Measurements from ENCODE around the gene ZNF718. TPM values are rescaled to one million over a fixed set of nuclear protein-coding genes. Genes with fewer than 3 reads are reported as not detected.
"Not testable (repeated sequence)": the region's sequence is repeated elsewhere in the genome, so short reads cannot be mapped to it uniquely, and the experiment has no call there.

Gene ZNF718
- total and polyA plus RNA-seq, 4 experiments from 2014 or later: 3.6 to 14.0 (median 9.0) TPM

DNA sequence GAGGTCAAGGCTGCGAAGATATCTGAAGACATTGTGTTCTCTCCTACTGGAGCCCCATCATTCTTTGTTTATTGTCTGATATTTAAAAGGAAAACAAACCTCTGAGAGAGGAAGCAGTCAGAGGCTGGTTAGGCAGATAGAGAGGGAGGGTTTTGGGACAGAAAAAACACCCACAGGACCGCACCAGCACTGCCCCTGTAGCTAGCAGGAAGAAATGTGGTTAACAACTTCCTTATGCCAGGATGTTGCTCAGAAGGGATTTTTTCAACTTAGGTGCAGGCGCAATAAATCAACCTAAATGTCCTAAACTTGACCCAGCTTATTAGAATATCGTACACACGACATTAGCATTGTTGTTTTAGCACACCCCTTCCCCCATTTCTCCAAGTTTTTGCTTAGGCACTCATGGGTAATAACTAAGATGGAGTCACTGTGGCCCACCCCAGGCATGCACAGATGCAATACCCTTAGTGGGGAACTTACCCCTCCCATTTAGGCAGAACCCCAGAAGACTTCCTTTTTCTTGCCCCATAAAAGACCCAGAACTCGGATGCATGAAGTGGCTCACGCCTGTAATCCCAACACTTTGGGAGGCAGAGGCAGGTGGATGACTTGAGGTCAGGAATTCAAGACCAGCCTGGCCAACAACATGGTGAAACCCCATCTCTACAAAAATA, 2.8 kb upstream of the ZNF718 start:
- Mint-ChIP-seq H3K9me3 (peaks cover 4 to 89% (median 60%) of the 10 kb centered on the region in 8 donors), H3K27ac (peak overlapping the region in 6 of 7 donors; percentile 53 to 87 (median 76)), H3K36me3 (peaks cover 31 to 46% of the 10 kb centered on the region in 2 donors), H3K27me3 (no peaks in the 10 kb centered on the region), H3K4me3 (peak overlapping the region; percentile 41 to 89 (median 73)), H3K4me1 (peaks cover 22 to 49% (median 39%) of the 10 kb centered on the region in 4 donors)
- CTCF ChIA-PET (ENCODE audit: partially characterized antibody): no interaction called here
- Histone ChIP-seq H3K27ac (ENCODE audit: low read depth, low read length) (no peak overlapping the region), H3K9me3 (ENCODE audit: control insufficient read depth in 1 of 2, low read length in 2 of 2) (peaks cover 3 to 4% of the 10 kb centered on the region in 2 donors), H3K4me3 (ENCODE audit: low read length in 2 of 2) (peak overlapping the region in 1 of 2 donors; percentile 7), H3K4me1 (ENCODE audit: insufficient read depth, low read length) (peaks cover 38% of the 10 kb centered on the region), H3K36me3 (ENCODE audit: insufficient read depth, low read length) (no peaks in the 10 kb centered on the region), H3K27me3 (ENCODE audit: insufficient read depth, low read length) (no peaks in the 10 kb centered on the region)
- POLR2A ChIA-PET (ENCODE audit: partially characterized antibody): interaction anchor here (0.6 kb wide), 1 partner anchor 13 kb away, joined by 3 read pairs; no protein-coding TSS in a partner anchor
- intact Hi-C loops (cut with micrococcal nuclease): loop anchor here (1.0 to 5.0 kb wide), 3 partner anchors 121 to 351 kb away; partner anchors contain the start of gene ZNF141
- DNase-seq: peak; percentile 33 to 70 (median 55)

DNA sequence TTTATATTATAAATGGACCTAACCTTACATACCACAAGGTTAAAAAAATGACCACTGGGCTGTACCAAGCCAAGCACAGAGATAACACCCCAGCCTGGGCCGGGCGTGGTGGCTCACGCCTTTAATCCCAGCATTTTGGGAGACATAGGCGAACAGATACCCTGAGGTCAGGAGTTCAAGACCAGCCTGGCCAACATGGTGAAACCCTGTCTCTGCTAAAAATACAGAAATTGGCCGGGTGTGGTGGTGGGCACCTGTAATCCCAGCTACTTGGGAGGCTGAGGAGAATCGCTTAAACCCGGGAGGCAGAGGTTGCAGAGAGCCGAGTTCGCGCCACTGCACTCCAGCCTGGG, 403 bp upstream of the ZNF718 start:
- not testable (repeated sequence) for DNase-seq; H3K9me3 ChIP-seq (ENCODE audit: control insufficient read depth in 1 of 2, low read length in 2 of 2); H3K36me3 ChIP-seq (ENCODE audit: insufficient read depth, low read length); H3K27me3 Mint-ChIP-seq; H3K27me3 ChIP-seq (ENCODE audit: insufficient read depth, low read length)
- H3K27ac Mint-ChIP-seq: peak overlapping the region; percentile 96 to 99 (median 97)
- Histone ChIP-seq H3K4me3 (ENCODE audit: low read length in 2 of 2) (peak overlapping the region in 1 of 2 donors; percentile 87), H3K27ac (ENCODE audit: low read depth, low read length) (peak overlapping the region; percentile 69), H3K4me1 (ENCODE audit: insufficient read depth, low read length) (peaks cover 38% of the 10 kb centered on the region)
- H3K4me3 Mint-ChIP-seq: peak overlapping the region; percentile 95 to 100 (median 98)
- intact Hi-C loops (cut with micrococcal nuclease): loop anchor here (5.0 kb wide), 2 partner anchors 213 to 348 kb away; partner anchors contain the start of gene ZNF141
- H3K4me1 Mint-ChIP-seq: peaks cover 22 to 49% (median 40%) of the 10 kb centered on the region in 4 donors
- ChIA-PET POLR2A (ENCODE audit: partially characterized antibody) (interaction anchor here (0.9 to 2.2 kb wide), 12 partner anchors 12 to 550 kb away, joined by 3 to 20 read pairs (median 4); partner anchors contain the start of genes ATP5ME, MYL5 and ZNF595), CTCF (ENCODE audit: partially characterized antibody) (interaction anchor here (1.4 to 1.7 kb wide), 2 partner anchors 8 to 72 kb away, joined by 4 to 5 read pairs; no protein-coding TSS in a partner anchor)
- H3K9me3 Mint-ChIP-seq: peaks cover 4 to 89% (median 71%) of the 10 kb centered on the region in 8 donors
- peaks cover 45 to 46% of the 10 kb centered on the region in 2 donors for H3K36me3 Mint-ChIP-seq

- intact Hi-C loops (cut with micrococcal nuclease): no loop called here
- Histone ChIP-seq H3K27ac (ENCODE audit: low read depth, low read length) (peak overlapping the region; percentile 69), H3K4me3 (ENCODE audit: low read length in 2 of 2) (peak overlapping the region; percentile 71 to 87), H3K9me3 (ENCODE audit: control insufficient read depth in 1 of 2, low read length in 2 of 2) (peaks cover 4 to 7% of the 10 kb centered on the region in 2 donors), H3K4me1 (ENCODE audit: insufficient read depth, low read length) (peaks cover 36% of the 10 kb centered on the region), H3K27me3 (ENCODE audit: insufficient read depth, low read length) (no peaks in the 10 kb centered on the region), H3K36me3 (ENCODE audit: insufficient read depth, low read length) (no peaks in the 10 kb centered on the region)
- H3K4me3 Mint-ChIP-seq: peak overlapping the region; percentile 95 to 100 (median 98)
- peaks cover 22 to 50% (median 40%) of the 10 kb centered on the region in 4 donors for H3K4me1 Mint-ChIP-seq
- peaks cover 40 to 58% of the 10 kb centered on the region in 2 donors for H3K36me3 Mint-ChIP-seq
- no peaks in the 10 kb centered on the region for H3K27me3 Mint-ChIP-seq
- H3K9me3 Mint-ChIP-seq: peaks cover 4 to 96% (median 73%) of the 10 kb centered on the region in 8 donors
- DNase-seq: no peak
- ChIA-PET CTCF (ENCODE audit: partially characterized antibody) (interaction anchor here (1.4 to 1.8 kb wide), 3 partner anchors 9 to 73 kb away, joined by 4 to 8 read pairs (median 5); no protein-coding TSS in a partner anchor), POLR2A (ENCODE audit: partially characterized antibody) (interaction anchor here (0.9 to 2.2 kb wide), 8 partner anchors 10 to 369 kb away, joined by 3 to 20 read pairs (median 13); partner anchors contain the start of genes ZNF141 and ZNF595)
- H3K27ac Mint-ChIP-seq: peak overlapping the region; percentile 96 to 99 (median 97)
Observed at GRCh38 chr4:125091-125771, 930 bp downstream of the ZNF718 start.

DNA sequence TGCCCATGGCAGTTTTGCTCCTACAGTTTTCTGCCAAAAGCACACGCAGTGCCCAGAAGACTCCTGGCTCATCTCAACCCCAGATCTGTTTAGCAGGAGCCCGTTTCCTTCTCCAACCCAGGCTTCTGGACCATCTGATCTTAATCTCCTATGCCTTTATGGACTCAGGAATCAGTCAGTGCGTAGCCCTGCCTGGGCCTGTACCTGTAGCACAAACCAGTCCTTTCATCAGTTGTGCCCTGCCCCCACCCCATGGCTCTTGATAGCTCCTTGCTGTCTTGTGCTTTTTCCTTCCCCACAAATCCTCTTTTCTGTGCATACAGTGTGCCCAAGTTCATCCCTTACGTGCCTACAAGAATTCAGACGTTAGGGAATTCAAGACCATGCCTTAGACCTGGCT, 1.5 kb downstream of the ZNF718 start:
- DNase-seq: peak in 1 of 5 donors; percentile 38
- Histone ChIP-seq H3K4me3 (ENCODE audit: low read length in 2 of 2) (peak overlapping the region; percentile 71 to 87), H3K27me3 (ENCODE audit: insufficient read depth, low read length) (no peaks in the 10 kb centered on the region), H3K9me3 (ENCODE audit: control insufficient read depth in 1 of 2, low read length in 2 of 2) (peaks cover 4 to 5% of the 10 kb centered on the region in 2 donors), H3K4me1 (ENCODE audit: insufficient read depth, low read length) (peaks cover 31% of the 10 kb centered on the region), H3K36me3 (ENCODE audit: insufficient read depth, low read length) (no peaks in the 10 kb centered on the region), H3K27ac (ENCODE audit: low read depth, low read length) (no peak overlapping the region)
- H3K9me3 Mint-ChIP-seq: peaks cover 4 to 92% (median 69%) of the 10 kb centered on the region in 8 donors
- H3K4me1 Mint-ChIP-seq: peaks cover 22 to 44% (median 36%) of the 10 kb centered on the region in 4 donors
- peak overlapping the region in 5 of 7 donors; percentile 27 to 98 (median 91) for H3K27ac Mint-ChIP-seq
- intact Hi-C loops (cut with micrococcal nuclease): no loop called here
- H3K36me3 Mint-ChIP-seq: peaks cover 37 to 62% of the 10 kb centered on the region in 2 donors
- no peaks in the 10 kb centered on the region for H3K27me3 Mint-ChIP-seq
- H3K4me3 Mint-ChIP-seq: peak overlapping the region; percentile 95 to 100 (median 98)
- POLR2A ChIA-PET (ENCODE audit: partially characterized antibody): interaction anchor here (1.9 to 2.2 kb wide), 2 partner anchors 16 to 74 kb away, joined by 16 to 17 read pairs; partner anchors contain the start of gene ZNF595
- CTCF ChIA-PET (ENCODE audit: partially characterized antibody): interaction anchor here (1.8 kb wide), 1 partner anchor 10 kb away, joined by 8 read pairs; no protein-coding TSS in a partner anchor

DNA sequence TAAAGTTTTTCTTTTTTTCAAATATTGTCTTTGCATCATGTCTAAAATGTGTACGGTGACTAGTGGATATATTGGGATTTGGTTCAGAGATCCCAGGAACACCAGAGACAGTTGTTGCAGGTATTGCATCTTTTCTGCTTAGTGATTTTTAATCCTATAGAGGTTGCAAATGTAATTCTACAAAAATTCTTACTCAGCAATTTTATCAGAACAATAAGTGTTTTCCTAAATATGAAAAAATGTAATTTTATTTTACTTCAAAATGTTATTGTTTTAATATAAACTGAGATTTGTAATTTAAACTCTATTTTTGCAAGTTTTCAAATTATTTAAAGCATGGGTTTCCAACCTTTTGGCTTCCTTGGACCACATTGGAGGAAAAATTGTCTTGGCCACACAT, 8.2 kb downstream of the ZNF718 start:
- Histone ChIP-seq H3K36me3 (ENCODE audit: insufficient read depth, low read length) (peaks cover 26% of the 10 kb centered on the region), H3K9me3 (ENCODE audit: control insufficient read depth in 1 of 2, low read length in 2 of 2) (peaks cover 8 to 14% of the 10 kb centered on the region in 2 donors), H3K27me3 (ENCODE audit: insufficient read depth, low read length) (no peaks in the 10 kb centered on the region), H3K4me1 (ENCODE audit: insufficient read depth, low read length) (no peaks in the 10 kb centered on the region), H3K4me3 (ENCODE audit: low read length in 2 of 2) (no peak overlapping the region), H3K27ac (ENCODE audit: low read depth, low read length) (no peak overlapping the region)
- DNase-seq: no peak
- Mint-ChIP-seq H3K27ac (no peak overlapping the region), H3K4me1 (peaks cover 4 to 9% (median 5%) of the 10 kb centered on the region in 4 donors), H3K9me3 (peaks cover 0 to 79% (median 61%) of the 10 kb centered on the region in 8 donors), H3K4me3 (peak overlapping the region in 1 of 8 donors; percentile 57), H3K36me3 (peaks cover 33 to 78% of the 10 kb centered on the region in 2 donors), H3K27me3 (no peaks in the 10 kb centered on the region)
- POLR2A ChIA-PET (ENCODE audit: partially characterized antibody): no interaction called here
- CTCF ChIA-PET (ENCODE audit: partially characterized antibody): no interaction called here
- intact Hi-C loops (cut with micrococcal nuclease): no loop called here

- Histone ChIP-seq H3K9me3 (ENCODE audit: control insufficient read depth in 1 of 2, low read length in 2 of 2) (peaks cover 8 to 29% of the 10 kb centered on the region in 2 donors), H3K36me3 (ENCODE audit: insufficient read depth, low read length) (peaks cover 21% of the 10 kb centered on the region), H3K27me3 (ENCODE audit: insufficient read depth, low read length) (no peaks in the 10 kb centered on the region), H3K27ac (ENCODE audit: low read depth, low read length) (no peak overlapping the region), H3K4me1 (ENCODE audit: insufficient read depth, low read length) (no peaks in the 10 kb centered on the region), H3K4me3 (ENCODE audit: low read length in 2 of 2) (no peak overlapping the region)
- Mint-ChIP-seq H3K27me3 (no peaks in the 10 kb centered on the region), H3K9me3 (peaks cover 4 to 93% (median 78%) of the 10 kb centered on the region in 8 donors), H3K4me1 (peaks cover 0 to 15% (median 4%) of the 10 kb centered on the region in 4 donors), H3K4me3 (peak overlapping the region in 1 of 8 donors; percentile 43), H3K36me3 (peaks cover 80 to 84% of the 10 kb centered on the region in 2 donors), H3K27ac (no peak overlapping the region)
- CTCF ChIA-PET (ENCODE audit: partially characterized antibody): no interaction called here
- intact Hi-C loops (cut with micrococcal nuclease): no loop called here
- POLR2A ChIA-PET (ENCODE audit: partially characterized antibody): no interaction called here
- no peak for DNase-seq
Observed at GRCh38 chr4:138935-139334, 14.6 kb downstream of the ZNF718 start.
